ENCODE data around the gene CACNG4.

CACNG4 gene

DNA sequence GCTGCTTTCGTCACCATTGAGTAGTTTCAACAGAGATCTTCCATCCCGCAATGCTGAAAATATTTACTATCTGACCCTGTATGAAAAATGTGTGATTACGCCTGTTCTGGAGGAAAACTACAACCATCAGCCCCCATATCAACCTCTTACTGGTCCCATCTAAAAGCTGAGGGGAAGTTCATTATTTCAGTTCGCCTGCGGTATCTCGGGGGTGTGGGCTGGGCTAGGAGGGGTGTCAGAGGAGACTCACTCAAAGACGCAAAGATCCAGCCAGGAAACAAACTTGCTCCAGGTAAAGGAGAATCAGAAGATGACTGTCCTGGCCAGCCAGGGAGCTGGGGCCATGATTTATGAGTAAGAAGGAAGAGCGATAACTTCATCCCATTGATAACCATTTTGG, 93.5 kb downstream of the CACNG4 start:
- H3K9ac ChIP-seq: no peak overlapping the region
- peaks cover 29% of the 10 kb centered on the region for H3K4me1 ChIP-seq
- H4K20me1 ChIP-seq: no peaks in the 10 kb centered on the region
- H3K4me2 ChIP-seq: no peak overlapping the region
- no peaks in the 10 kb centered on the region for H3K27me3 ChIP-seq
- H3K36me3 ChIP-seq: no peaks in the 10 kb centered on the region
- no peak overlapping the region for H3K27ac ChIP-seq
- TF ChIP-seq Cebpa-rat (IDR thresholded peaks at IDR 0.05): no peak
- peaks cover 6% of the 10 kb centered on the region; the same call in 1 of the 2 replicates for H3K9me3 ChIP-seq
- H3K4me3 ChIP-seq: no peak overlapping the region

GRCh38 chr17:67059372-67059771, 94.9 kb downstream of the CACNG4 start:
- H3K4me2 ChIP-seq: no peak overlapping the region
- no peak overlapping the region for H3K9ac ChIP-seq
- no peak overlapping the region for H3K27ac ChIP-seq
- no peaks in the 10 kb centered on the region for H3K36me3 ChIP-seq
- peaks cover 6% of the 10 kb centered on the region; the same call in 1 of the 2 replicates for H3K9me3 ChIP-seq
- no peak for TF ChIP-seq Cebpa-rat (IDR thresholded peaks at IDR 0.05)
- no peaks in the 10 kb centered on the region for H4K20me1 ChIP-seq
- no peak overlapping the region for H3K4me3 ChIP-seq
- peaks cover 23% of the 10 kb centered on the region for H3K4me1 ChIP-seq
- no peaks in the 10 kb centered on the region for H3K27me3 ChIP-seq

GRCh38 chr17:67063141-67063540, 98.6 kb downstream of the CACNG4 start:
- Histone ChIP-seq H3K9ac (no peak overlapping the region), H3K4me1 (no peaks in the 10 kb centered on the region), H4K20me1 (no peaks in the 10 kb centered on the region), H3K27ac (no peak overlapping the region), H3K36me3 (no peaks in the 10 kb centered on the region), H3K9me3 (no peaks in the 10 kb centered on the region), H3K4me2 (no peak overlapping the region), H3K4me3 (no peak overlapping the region), H3K27me3 (no peaks in the 10 kb centered on the region)
- TF ChIP-seq Cebpa-rat (IDR thresholded peaks at IDR 0.05): no peak

- no peak for TF ChIP-seq Cebpa-rat (IDR thresholded peaks at IDR 0.05)
- Histone ChIP-seq H3K9me3 (no peaks in the 10 kb centered on the region), H3K4me2 (no peak overlapping the region), H4K20me1 (no peaks in the 10 kb centered on the region), H3K27me3 (no peaks in the 10 kb centered on the region), H3K4me3 (no peak overlapping the region), H3K9ac (no peak overlapping the region), H3K4me1 (no peaks in the 10 kb centered on the region), H3K36me3 (no peaks in the 10 kb centered on the region), H3K27ac (no peak overlapping the region)
Measured at GRCh38 chr17:67066717-67067116, 102.2 kb downstream of the CACNG4 start.

- H3K9me3 ChIP-seq: no peaks in the 10 kb centered on the region
- no peak overlapping the region for H3K4me3 ChIP-seq
- no peak overlapping the region for H3K27ac ChIP-seq
- TF ChIP-seq Cebpa-rat (IDR thresholded peaks at IDR 0.05): no peak
- H3K36me3 ChIP-seq: peaks cover 9% of the 10 kb centered on the region
- H3K27me3 ChIP-seq: no peaks in the 10 kb centered on the region
- no peaks in the 10 kb centered on the region for H3K4me1 ChIP-seq
- no peak overlapping the region for H3K4me2 ChIP-seq
- no peak overlapping the region for H3K9ac ChIP-seq
- no peaks in the 10 kb centered on the region for H4K20me1 ChIP-seq
Measured at GRCh38 chr17:67067571-67068482, 103.3 kb downstream of the CACNG4 start.

GRCh38 chr17:67068999-67069398, 104.5 kb downstream of the CACNG4 start:
- no peak for TF ChIP-seq Cebpa-rat (IDR thresholded peaks at IDR 0.05)

GRCh38 chr17:67069603-67070136, 105.2 kb downstream of the CACNG4 start:
- Histone ChIP-seq H3K27ac (no peak overlapping the region), H3K36me3 (peaks cover 11% of the 10 kb centered on the region), H3K4me1 (no peaks in the 10 kb centered on the region), H3K4me2 (no peak overlapping the region), H3K27me3 (no peaks in the 10 kb centered on the region), H3K9ac (no peak overlapping the region), H3K9me3 (no peaks in the 10 kb centered on the region), H3K4me3 (no peak overlapping the region), H4K20me1 (no peaks in the 10 kb centered on the region)
- TF ChIP-seq Cebpa-rat (IDR thresholded peaks at IDR 0.05): no peak

More at GRCh38 chr17:67068999-67069398, 104.5 kb downstream of the CACNG4 start:
- no peak overlapping the region for H3K4me2 ChIP-seq
- no peak overlapping the region for H3K9ac ChIP-seq
- H3K4me1 ChIP-seq: no peaks in the 10 kb centered on the region
- no peaks in the 10 kb centered on the region for H3K27me3 ChIP-seq
- no peaks in the 10 kb centered on the region for H3K9me3 ChIP-seq
- H3K4me3 ChIP-seq: no peak overlapping the region
- no peak overlapping the region for H3K27ac ChIP-seq
- H4K20me1 ChIP-seq: no peaks in the 10 kb centered on the region
- H3K36me3 ChIP-seq: peaks cover 11% of the 10 kb centered on the region

DNA sequence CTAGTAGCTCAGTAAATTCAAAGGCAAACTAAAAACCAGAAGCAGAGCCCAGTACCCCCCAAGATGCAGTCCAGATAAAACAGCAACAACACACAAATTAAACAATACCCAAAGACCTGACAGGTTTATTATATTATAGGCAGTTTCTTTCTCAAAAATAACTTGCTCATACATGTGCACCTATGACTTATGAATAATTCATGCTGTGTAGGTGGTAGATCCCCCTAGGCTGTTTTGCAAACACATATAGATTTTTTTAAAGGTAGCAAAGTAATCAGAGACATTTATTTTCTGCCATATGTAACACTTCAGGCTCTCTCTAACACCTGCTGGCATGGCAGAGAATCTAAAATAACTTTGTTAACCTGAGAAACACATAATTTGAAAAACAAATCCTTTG, 107.1 kb downstream of the CACNG4 start:
- Histone ChIP-seq H3K9ac (no peak overlapping the region), H4K20me1 (no peaks in the 10 kb centered on the region), H3K36me3 (peaks cover 18% of the 10 kb centered on the region), H3K27ac (no peak overlapping the region), H3K9me3 (no peaks in the 10 kb centered on the region), H3K4me2 (no peak overlapping the region), H3K4me3 (no peak overlapping the region), H3K27me3 (no peaks in the 10 kb centered on the region), H3K4me1 (no peaks in the 10 kb centered on the region)
- no peak for TF ChIP-seq Cebpa-rat (IDR thresholded peaks at IDR 0.05)

GRCh38 chr17:67072885-67073284, 108.4 kb downstream of the CACNG4 start:
- Histone ChIP-seq H3K9ac (no peak overlapping the region), H3K4me1 (no peaks in the 10 kb centered on the region), H4K20me1 (no peaks in the 10 kb centered on the region), H3K9me3 (no peaks in the 10 kb centered on the region), H3K4me3 (no peak overlapping the region), H3K27me3 (no peaks in the 10 kb centered on the region), H3K4me2 (no peak overlapping the region), H3K27ac (no peak overlapping the region), H3K36me3 (peaks cover 18% of the 10 kb centered on the region)
- no peak for TF ChIP-seq Cebpa-rat (IDR thresholded peaks at IDR 0.05)

DNA sequence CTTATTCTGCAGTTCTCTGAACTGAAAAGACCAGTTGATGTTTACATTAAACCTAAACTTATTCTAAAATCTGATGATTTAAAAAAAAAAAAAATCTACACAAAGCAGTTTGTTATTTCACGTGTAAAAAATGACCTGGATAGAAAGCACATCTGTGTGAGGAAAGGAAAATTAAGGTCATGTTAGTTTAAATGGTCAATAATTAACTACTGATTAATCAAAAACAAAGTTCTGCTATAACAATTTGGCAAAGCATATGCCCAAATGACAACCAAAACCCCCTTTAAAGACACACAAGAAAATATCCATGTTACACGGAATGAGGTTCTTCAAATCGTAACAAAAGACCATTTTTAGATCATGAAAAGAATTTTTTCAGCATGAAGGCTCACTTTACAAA, 110.3 kb downstream of the CACNG4 start:
- Histone ChIP-seq H4K20me1 (0 out of 2 replicates have a peak, but pooled peaks cover 8% of the 10 kb centered on the region), H3K9ac (no peak overlapping the region), H3K36me3 (peaks cover 32% of the 10 kb centered on the region), H3K4me1 (no peaks in the 10 kb centered on the region), H3K4me3 (no peak overlapping the region), H3K27me3 (no peaks in the 10 kb centered on the region), H3K27ac (no peak overlapping the region), H3K9me3 (no peaks in the 10 kb centered on the region), H3K4me2 (no peak overlapping the region)
- TF ChIP-seq Cebpa-rat (IDR thresholded peaks at IDR 0.05): no peak
